A673 (cell line): ENCODE measurements around the gene TCF25.

Experiments
- CTCF ChIP-seq: fragments of 300-800, 200-600 bp; sonication (generic); conservative IDR thresholded peaks from 2 replicates; pipeline ENCODE4 v1.5.1; 2017; ENCODE audit warnings: low read depth, mild to moderate bottlenecking, antibody characterized with exemption, low read length, moderate library complexity, mixed read lengths
- EZH2 ChIP-seq: fragments of 200-600 bp; sonication (generic); IDR thresholded peaks from 2 replicates; pipeline ENCODE4 v1.6.1; 2017; ENCODE audit warnings: borderline replicate concordance, low read depth, mild to moderate bottlenecking, mixed read lengths, antibody characterized with exemption, low read length; ENCODE audit not compliant: poor library complexity, severe bottlenecking

DNA sequence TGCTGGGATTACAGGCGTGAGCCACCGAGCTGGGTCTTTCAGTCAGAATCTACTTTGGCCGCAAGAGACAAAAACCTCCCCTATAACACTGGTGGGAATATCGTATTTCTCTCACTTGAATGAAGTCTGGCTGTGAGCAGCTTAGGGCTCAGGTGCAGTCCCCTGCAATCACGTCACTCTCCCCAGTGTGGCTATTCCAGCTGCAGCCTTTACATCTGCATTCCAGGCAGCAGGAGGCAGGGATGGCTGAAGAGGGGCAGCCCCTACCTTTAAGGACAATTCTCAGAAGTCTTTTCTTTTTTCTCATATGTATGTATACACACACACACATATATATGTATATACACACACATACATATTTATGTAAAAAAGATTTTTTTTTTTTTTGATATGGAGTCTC, 78.1 kb downstream of the TCF25 start:
- TF ChIP-seq CTCF: no peak
- no peak for TF ChIP-seq EZH2
